Pons (tissue), 1 donor: ENCODE results near the gene PRKAR1A.
A peak's percentile ranks its signal among the peaks of the same experiment; 100 is the strongest.
"Not testable (repeated sequence)": the region's sequence is repeated elsewhere in the genome, so short reads cannot be mapped to it uniquely, and the experiment has no call there.

Experiments
- DNase-seq: peaks from one replicate; pipeline ENCODE4 v3.0.0-alpha.2; 2016; ENCODE audit warnings: low spot score

Gene PRKAR1A

DNA sequence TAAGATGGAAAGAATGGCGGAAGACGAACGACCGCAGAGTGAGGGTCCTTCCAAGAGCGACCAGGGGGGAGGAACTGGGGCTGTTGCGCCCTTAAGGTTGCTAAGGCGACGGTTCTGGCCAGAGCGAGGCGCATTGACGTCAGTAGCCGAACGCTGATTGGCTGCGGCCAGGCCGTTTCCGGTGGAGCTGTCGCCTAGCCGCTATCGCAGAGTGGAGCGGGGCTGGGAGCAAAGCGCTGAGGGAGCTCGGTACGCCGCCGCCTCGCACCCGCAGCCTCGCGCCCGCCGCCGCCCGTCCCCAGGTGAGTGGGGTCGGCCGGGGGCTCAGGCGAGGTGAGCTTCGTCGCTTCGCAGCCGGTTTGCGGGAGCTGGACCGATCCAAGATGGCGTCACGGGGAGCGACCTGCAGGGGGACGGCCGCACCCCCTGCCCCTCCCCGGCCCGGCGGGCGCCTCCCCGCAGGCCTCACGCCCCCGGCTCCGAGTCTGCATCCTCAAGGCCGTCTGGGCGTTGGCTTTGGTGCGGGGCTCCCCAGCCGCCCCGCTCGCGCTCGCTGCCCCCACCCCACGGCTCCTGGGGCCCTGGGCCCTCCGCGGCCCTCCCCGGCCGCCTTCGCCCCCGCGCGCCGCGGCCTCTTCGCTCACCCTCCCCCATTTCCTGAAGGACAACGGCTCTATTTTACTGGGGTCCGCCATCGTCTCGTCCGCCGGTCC, at the start of gene PRKAR1A:
PRKAR1A (plus strand) TSS at position 184 of the 713 bp plus-strand sequence. CDS start 2,970 bp downstream, outside the sequence.
- peak; percentile 95 for DNase-seq

DNA sequence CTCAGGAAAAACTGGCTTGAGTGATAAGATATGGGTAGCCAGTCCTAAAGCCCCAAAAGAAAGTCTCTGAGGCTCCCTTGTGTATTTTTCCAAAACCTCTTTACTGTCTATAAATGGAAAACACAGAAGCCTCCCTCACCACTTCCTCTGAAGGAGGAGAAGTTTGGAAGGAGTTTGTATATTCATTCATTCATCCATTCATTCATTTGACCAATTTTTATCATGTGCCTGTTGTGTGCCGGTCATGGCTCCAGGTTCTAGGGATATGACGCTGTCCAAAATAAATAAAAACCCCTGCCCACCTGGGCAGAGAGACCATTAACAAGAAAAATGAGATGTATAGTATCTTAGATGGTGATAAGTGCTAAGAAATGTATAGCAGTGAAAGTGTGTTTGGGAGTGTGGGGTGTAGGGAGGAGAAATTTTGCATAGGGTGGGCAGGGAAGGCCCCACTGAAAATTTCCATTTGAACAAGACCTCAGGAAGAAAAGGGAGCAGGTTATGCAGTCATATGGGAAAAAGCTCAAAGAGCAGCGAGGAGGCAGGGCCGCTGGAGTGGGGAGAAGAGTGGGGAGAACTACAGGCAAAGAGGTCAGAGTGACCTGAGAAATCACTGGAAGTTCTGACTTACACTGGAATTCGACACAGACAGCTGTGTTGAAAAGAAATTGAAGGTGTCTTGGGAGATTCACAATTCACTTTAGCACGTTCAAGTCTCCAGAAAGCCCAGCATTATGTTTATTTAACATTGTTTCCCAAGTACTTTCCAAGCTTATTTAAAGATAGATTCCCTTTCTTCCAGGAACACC, 48.8 kb upstream of the PRKAR1A start:
- no peak for DNase-seq

DNA sequence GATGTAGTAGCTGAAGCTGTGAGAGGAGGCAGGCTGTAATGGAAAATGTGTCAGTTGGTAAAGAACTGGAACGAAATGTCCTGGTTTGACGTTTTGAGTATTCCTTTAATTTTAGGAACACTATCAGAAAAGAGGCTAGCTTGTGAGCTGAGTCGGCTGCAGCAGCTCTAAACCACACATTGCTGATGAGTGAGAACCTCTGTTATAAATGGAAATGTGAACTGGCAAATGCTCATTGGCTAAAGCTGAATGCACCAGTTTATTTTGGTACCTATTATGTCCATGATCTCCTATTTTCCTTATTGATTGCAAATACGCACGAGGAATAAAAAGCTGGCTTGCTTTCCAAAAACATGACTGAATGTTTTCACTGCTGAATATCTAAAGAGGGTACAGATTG, 43.9 kb upstream of the PRKAR1A start:
- no peak for DNase-seq

GRCh38 chr17:68468788-68469187, 43.4 kb upstream of the PRKAR1A start:
- no peak for DNase-seq

DNA sequence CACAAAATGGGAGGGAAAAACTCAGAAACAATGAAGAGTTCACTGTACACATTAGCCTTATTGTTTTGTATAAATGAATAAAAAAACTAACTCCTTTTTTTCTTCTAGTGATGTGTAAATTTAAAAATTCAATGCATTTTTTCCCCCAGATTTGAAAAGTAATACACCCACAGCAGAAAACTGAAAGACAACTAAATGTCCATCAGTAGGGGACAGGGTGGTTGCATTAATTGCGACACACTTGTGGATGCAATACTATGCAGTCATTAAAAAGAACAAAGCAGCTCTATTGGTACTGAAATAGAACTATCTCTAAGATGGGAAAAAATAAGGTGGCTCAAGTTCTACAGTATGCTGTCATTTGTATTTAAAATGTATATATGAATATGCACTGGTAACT, 41.3 kb upstream of the PRKAR1A start:
- no peak for DNase-seq

DNA sequence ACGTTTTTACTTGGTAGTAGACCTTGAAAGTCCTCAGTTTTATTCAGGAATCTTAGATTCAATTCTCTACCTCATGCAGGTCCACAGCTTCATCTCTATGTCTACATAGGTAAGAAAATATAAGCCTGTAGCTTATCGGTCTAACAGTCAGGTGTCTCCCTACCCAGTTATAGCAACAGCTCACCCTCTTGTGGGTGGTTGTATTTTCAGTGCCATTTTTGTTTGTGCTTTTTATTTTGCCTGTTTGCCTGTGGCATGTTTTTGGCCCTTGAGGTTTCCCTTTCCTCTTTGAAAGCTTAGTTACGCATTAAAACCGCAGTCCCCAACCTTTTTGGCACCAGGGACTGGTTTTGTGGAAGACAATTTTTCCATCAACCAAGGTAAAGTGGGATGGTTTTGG, 31.3 kb upstream of the PRKAR1A start:
- no peak for DNase-seq

- DNase-seq: no peak
Observed at GRCh38 chr17:68482576-68483041, 29.6 kb upstream of the PRKAR1A start.

GRCh38 chr17:68484458-68484857, 27.8 kb upstream of the PRKAR1A start:
- DNase-seq: peak; percentile 42

DNA sequence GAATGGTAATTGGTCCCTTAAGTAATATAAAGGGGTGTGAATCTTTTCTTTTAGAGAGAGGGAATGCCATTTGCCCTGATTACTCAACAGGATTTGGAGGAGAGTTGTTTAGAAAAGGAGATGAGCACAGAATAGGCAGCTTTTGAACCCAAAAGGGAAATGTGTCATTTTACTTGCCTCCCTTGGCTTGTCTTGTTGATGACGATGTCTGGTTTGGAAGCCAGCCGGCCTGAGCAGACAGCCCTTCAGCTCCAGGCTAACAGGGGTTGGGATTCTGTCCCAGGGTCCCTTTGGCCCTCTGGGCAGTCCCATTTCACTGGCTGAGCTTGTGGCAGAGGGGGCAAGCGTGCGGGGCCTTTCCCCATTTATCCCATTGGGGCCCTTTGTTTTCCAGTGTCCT, 22.3 kb upstream of the PRKAR1A start:
- no peak for DNase-seq

GRCh38 chr17:68491381-68492231, 20.6 kb upstream of the PRKAR1A start:
- peak; percentile 86 for DNase-seq

GRCh38 chr17:68492394-68493054, 19.7 kb upstream of the PRKAR1A start:
- not testable (repeated sequence) for DNase-seq

DNA sequence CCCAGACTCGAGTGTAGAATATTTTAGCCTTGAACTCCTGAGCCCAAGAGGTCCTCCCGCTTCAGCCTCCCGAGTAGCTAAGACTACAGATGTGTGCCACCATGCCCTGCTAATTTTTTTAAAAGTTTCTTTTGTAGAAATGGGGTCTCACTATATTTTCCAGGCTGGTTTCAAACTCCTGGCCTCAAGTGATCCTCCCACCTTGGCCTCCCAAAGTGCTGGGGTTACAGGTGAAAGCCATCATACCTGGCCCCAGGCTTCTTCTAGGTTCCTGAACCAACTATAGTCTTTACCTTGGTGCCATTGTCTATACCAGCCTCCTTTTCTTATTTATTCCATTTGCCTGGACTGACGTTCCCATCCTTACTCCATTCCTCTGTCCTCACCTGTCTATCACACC, 17.1 kb upstream of the PRKAR1A start:
- DNase-seq: no peak

DNA sequence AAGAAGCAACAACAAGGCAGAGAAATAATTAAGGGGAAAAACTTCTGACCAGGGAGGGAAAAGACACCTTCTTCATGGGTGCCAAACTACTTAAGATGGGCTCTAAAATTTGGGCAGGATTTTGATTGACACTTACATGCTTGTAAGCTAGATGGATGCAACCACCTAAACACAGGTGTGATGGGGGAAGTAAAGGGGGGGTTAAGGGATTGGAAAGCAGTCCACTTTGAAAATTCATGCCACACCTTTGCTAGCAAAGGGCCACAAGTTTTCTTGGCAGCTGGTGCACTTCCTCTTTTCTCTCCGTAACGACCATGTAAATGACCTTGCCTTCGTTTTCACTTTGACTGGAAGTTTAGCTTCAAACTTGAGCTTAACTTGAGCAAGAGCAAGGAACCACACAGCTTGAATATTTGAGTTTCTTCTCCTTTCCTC, 14.3 kb upstream of the PRKAR1A start:
- DNase-seq: peak; percentile 82

DNA sequence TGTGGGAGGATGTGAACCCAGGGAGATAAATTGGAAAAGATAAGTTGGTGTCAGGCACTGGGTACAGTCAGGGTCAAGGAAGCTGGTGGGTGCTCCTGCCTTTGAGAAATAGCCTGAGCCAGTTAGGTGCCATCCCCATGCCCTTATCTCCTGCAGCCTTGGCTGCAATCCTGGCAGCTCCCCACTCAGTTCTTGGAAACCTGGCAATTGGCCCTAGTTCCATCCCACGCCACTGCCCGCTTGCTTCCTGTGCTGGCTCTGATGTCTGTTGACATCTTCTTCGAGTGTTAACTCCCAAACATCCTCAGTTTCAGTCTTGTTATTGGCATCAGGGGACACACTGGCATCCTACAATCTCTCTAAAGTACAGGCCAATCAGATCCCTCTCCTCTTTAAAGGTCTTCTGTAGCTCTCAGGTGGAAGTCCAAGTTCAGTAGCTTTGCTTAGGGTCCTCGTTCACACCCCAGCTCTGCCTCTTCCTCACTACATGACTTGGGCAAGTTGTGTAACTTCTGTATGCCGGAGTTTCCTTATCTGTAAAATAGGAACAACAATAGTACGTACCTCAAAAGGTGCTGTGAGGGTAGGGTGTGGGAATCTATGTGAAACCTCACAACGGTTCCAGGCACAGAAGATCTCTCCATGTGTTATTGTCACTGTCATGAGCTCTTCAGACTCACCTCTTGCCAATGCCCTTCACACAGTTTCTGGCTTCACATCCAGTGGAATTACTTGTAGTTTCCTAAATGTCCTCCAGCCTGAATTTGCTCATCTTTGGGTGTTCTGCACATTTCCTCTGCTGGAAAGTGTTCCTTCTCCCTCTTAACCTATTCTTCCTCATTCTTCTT, 13.5 kb upstream of the PRKAR1A start:
- DNase-seq: peak; percentile 37

GRCh38 chr17:68499587-68499986, 12.6 kb upstream of the PRKAR1A start:
- DNase-seq: no peak

DNA sequence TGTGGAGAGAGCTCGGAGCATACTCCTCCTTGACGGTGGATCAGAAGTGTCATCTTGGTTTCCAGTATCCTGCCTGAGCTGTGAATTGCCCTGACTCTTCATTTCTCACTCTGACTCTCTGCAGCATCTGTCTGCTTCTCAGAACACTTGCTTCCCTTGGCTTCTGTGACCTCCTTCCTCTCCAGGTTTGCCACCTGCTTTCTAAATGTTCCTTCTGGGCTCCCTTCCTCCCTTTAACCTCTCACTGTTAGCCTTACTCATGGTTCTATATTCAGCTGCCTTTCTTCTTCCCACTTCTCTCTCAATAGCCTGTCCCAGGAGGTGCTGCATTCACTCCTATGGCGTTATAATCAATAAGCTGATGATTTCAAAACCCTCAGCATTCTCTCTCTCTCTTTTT, 11.2 kb upstream of the PRKAR1A start:
- peak; percentile 7 for DNase-seq

GRCh38 chr17:68505951-68506350, 6.3 kb upstream of the PRKAR1A start:
- no peak for DNase-seq

DNA sequence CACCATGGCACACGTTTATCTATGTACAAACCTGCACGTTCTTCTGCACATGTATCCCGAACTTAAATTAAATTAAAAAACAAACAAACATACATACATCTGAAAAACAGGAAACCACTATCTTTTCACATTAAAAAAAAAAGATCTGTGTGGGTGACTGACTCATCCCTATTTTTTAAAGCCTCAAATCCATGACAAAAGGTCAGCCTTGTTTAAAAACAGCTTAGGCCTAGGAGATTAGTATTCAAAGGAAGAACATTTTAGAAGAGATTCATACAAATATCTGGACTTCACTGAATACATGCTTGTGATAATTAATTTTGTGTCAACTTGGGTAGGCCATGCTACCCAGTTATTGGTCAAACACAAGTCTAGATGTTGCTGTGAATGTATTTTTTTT, 4.7 kb upstream of the PRKAR1A start:
- DNase-seq: no peak

DNA sequence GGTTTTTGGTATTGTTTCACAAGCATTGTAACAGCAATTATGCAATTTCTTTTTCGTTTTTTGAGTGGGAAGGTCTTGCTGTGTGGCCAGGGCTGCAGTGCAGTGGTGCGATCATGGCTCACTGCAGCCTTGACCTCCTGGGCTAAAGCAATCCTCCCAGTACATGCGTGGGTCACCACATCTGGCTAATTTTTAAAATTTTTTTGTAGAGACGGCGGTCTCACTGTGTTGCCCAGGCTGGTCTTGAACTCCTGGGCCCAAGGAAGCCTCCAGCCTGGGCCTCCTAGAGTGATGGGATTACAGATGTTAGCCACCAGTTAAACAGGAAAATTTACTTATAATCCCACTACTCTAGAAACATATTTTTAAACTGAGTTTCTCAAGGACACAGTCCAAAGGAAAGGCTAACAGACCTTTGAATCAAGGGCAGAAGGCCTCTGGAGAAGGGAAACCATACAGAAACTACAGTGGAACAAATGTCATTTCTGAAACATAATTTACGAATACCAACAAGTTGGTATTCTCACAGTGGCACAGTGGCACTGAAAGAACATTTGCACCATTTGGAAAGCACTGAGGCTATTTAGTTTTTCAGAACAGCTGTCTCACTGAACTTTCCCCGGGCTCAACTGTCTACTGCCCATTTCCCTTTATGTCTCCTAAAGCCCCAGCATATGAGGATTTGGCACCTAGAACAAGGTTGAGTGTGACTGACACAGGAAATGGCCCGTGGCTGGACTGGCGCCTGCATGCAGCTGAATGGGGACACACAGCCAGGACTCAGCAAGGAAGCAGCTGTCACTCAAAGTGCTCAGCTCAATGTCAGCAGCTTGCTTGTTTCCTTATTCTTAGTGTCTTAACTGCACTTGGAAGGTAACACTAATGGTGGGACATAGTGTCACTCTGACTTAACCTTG, 2.8 kb upstream of the PRKAR1A start:
- DNase-seq: peak; percentile 70

GRCh38 chr17:68511254-68511670, 968 bp upstream of the PRKAR1A start:
- peak; percentile 48 for DNase-seq
